Fibroblast of the conjunctiva (primary cell): ENCODE data around the gene PEDS1.
"Not testable (repeated sequence)": the region's sequence is repeated elsewhere in the genome, so short reads cannot be mapped to it uniquely, and the experiment has no call there.

Experiments
- DNase-seq: peaks from one replicate; pipeline ENCODE4 v3.0.0-alpha.2; 2010; ENCODE audit warnings: low read depth

The PEDS1 gene

DNA sequence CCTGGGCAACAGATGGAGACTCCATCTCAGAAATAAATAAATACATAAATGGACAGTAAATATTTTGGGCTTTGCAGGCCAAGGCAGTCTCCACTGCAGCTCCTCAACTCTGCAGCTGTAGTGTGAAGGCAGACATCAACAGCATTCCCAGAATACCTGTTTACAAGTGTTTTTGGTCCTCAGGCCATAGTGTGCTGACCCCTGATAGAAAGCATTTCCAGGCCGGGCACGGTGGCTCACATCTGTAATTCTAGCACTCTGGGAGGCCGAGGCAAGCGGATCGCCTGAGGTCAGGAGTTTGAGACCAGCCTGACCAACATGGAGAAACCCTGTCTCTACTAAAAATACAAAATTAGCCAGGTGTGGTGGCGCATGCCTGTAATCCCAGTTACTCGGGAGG, 18.4 kb downstream of the PEDS1 start:
- not testable (repeated sequence) for DNase-seq

DNA sequence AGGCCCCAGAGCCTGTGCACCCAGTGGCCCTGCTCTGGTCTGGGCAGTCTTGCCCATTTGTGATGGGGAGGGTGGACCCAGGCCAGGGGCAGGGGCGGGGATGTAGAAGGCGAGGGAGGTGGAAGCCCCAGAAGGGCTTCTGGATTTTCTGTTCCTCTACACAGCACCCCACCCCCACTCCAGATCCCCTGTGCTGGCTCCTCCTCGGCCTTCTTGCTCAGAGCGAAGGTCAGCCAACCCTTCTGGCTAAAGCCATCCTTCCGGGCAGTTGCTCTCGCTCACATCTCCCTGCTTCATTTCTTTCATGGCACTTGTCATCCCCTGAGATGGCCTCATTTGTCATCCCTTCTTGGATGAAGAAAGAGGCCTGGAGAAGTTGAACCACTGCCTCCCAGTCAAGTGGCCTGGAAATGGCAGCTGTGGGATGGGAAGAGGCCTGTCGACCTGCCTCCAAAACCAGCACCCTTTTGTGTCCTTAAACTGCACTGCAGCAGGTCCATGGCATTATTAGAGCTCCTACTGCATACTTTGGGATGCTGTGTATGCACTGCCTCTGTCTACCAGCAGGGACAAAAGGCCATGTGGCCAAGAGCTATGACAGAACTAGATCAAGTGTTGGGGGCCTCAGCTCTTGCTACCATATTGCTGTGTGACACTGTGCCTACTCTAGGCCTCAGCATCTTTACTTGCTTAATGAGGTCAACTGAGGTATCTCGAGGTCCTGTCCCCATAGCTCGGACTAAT, 19.9 kb downstream of the PEDS1 start:
- no peak for DNase-seq

DNA sequence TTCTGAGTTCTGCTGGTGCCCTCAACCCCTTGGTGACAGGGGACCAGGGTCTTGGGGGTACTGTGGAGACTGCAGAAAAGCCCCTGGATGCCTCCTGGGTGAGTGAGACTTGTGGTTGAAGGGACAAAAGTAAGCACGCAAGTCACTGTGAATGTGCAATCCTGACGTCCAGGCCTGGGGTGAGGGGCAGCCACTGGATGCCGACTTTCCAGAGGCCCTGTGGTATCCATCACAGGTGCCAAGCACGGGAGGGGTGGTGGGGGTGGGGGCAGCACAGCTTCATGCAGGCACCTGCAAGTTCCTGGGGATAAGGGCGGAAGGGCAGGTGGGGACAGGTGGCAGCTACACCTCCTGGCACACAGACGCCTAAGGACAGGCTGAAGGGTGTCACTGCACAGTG, 20.5 kb downstream of the PEDS1 start:
- DNase-seq, result no peak

DNA sequence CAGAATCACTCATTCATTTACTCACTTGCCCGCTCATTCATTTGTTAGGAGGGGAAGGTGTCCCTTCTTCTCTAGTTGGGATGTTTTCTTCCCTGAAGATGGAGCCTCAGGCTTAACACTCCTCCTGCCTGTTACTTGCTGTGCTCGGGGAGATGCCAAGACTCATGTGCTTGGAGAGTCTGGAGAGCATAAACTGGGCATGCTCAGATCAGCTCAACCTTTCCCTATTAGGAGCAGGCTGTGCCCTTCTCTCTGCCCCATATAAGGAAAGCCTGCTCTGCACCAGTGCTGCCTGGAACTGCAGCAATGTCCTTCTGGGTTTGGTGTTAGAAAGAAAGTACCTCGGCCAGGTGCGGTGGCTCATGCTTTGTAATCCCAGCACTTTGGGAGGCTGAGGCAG, 22.5 kb downstream of the PEDS1 start:
- no peak for DNase-seq

DNA sequence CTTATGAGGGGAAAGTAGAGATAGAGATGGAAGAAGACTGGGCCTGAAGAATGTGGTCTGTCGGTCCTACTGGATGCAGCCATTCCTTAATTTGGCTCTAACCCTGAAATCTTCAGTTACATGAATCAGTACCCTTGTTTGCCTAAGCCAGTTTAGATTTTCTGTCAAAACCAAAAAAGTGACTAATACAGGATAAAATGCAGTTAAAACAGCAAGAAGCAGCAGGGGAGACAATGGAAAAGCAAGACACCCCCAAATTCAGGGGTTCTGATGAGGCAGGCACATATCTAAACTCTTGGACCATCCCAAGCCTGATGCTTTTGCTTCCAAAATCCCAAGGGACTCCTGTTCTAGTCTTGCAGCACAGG, 23.2 kb downstream of the PEDS1 start:
- DNase-seq, result no peak

DNA sequence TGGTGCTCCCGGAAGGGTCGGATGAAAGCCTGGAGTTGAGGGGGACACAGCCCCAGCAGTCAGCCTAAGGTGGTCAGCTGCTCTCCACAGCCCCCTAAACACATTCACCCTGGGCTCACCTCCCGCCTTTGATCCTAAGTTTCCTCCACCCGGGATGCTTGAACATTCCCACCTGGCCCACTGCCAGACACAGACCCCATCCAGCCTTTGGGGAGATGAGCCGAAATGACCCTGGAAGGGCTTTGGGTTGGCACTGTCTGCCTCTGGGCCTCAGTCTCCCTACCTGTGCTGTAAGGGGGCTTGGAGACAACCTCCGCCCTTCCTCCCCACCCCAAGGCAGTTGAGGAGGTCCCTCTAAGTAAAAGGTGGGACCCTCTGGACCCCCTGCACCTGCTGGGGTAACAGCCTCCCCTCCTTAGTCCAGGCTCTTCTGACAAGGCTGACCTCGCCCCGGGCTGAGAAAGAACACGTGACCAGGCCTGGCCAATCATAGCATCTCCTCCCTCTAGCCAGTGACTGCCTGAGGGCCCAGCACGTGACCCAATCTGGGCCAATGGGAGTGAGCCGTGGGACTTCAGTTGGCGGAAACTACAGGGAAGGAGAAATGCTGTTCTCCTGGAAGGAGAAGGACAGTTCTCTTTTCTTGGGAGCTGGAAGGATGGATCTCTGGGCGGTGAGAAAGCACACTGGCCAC, 23.7 kb downstream of the PEDS1 start:
- DNase-seq, result no peak

DNA sequence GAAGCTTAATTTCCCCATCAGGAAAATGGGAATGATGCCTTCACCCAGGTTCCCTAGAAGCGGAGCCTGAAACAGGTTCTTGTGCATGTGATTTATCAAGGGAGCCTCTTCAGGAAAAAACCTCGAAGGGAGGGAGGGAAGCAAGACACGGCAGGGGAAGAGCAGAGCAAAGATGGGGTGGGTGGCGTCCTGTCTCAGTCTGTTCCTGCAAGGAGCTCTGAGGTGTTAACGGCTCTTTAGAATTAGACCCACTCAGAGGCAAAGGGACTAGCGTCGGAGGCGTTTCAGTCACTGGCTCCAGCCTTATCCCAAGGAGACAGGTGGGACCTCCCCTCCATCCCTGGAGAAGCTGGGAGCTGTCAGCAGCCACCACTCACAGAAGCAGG, 25.0 kb downstream of the PEDS1 start:
- DNase-seq, result no peak

DNA sequence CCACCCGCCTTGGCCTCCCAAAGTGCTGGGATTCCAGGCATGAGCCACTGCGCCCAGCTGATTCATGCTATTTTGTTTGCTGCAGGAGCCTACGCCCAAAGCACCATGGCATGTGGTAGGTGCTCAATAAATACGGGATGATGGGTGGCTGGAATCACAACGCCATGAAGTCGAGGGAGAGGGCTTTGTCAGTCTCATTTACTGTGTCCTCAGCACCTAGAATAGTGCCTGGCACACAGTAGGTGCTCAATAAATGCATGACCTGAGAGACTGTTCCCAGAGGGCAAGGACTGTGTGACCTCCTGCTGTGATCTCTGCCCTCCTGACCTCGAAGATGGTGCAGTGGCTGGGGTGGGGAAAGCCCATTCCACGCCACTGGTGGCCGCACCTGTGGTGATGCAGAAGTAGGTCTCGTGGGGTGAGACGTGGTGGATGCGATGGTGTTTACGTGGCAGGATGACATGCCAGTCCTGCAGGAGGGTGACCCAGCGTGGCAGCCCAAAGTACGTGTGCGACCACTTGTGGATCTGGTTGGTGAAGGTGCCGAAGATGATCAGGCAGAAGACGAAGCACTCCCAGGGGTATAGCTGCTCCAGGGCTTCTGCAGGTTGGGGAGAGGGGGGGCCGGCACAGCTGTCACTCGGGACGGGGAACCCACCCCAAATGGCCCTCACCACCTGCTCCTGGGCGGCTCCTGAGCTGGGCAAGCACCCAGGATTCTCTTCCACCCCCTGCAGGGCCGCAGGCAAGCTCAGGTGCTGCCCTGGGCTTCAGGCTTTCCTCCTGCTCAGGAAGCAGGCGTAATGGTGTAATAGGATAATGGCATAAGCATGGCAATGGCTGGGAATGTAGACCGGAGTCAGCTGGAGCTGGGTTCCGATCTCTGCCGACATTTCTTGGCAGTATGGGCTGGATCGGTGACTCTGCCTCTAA, 25.7 kb downstream of the PEDS1 start:
- DNase-seq, result no peak

DNA sequence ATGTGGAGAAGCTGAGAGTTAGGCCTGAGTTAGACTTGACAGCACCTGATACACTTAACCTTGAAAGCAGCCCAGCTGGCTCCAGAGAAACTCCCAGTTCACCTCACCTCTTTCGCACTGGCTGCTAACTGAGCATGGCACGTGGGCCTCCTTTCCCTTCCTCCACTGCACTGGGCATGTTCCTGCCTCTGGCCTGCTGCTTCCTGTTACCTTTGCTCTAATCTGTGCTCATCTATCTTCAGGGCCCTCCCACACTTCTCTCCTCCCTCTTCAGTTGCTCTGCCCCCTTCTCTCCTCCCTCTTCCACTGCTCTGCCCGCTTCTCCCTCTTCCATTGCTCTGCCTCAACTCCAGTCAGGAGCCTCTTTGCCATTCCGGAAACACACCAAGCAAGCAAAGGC, 26.9 kb downstream of the PEDS1 start:
- no peak for DNase-seq

DNA sequence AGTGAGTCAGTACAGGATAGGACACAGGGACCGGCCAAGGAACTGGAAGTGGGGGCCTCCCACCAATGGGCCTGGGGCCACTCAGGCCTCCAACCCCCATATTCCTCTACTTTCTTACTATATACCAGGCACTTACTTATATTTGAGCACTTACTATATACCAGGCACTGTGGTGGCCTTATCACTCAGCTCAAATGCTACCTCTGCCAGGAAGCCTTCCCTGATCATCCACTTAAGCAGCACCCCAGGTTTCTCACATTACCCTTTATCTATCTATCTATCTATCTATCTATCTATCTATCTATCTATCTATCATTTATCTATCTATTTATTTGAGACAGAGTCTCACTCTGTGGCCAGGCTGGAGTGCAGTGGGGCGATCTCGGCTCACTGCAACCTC, 28.2 kb downstream of the PEDS1 start:
- no peak for DNase-seq

DNA sequence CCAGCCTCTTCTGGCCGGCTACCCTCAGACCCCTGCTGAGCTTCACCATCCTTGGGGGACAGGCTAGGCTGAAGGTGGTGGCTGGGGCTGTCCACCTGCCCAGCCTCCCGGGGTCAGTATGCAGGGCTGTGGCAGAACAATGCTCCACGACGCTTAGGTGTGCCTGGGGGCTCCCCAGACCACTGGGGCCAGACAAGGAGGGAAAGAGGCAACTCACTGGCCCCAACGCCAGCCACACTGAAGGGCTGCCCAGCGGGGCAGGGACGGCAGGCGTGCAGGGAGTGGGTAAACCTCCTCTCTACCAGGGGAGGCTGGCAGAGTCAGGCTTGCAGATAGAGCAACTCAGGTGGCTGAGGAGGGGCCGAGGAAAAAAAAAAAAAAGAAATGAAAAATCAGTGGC, 29.0 kb downstream of the PEDS1 start:
- DNase-seq, result no peak

DNA sequence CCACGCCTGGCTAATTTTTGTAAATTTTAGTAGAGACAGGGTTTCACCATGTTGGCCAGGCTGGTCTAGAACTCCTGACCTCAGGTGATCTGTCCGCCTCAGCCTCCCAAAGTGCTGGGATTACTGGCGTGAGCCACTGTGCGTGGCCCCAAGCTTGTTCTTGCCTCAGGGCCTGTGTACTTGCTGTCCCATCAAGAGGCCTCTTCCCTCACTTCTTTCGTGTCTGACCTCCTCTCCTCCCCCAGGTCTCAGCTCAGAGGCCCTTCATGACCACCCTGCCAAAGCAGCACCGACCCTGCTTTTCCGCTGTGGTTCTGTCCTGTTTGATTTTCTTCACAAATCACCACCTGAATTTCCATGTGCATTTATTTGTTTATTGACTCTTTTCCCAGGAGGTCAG, 30.1 kb downstream of the PEDS1 start:
- no peak for DNase-seq

DNA sequence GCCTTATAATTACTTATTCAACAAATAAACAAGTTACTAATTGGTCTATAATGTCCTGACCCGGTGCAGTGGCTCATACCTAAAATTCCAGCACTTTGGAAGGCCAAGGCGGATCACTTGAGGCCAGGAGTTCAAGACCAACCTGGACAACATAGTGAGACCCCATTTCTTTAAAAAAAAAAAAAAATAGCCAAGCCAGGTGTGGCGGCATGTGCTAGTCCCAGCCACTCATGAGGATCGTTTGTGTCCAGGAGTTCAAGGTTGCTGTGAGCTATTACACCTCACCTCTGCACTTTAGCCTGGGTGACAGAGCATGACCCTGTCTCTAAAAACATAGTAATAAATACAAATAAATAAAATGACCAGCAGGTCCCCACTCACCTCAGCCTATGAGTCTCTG, 30.8 kb downstream of the PEDS1 start:
- no peak for DNase-seq

DNA sequence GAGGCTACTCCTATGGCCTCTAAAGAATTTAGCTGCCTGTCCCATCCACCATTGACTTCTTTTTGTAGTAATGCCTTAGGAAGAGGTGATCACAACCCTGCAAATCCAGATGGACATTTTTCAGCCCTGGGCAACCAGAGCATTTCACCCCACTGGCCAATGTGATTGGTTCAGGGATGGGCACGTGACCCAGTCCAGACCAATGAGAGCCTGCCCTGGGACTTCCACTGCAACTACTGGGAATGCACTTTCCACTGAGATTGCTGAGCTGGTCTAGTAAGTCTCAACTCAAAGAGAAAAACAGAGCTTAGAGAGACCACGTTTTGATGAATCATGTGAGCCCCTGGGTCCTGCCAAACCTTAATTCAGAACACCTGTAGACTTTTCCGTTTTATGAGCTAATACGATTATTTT, 31.7 kb downstream of the PEDS1 start:
- DNase-seq, result peak; percentile 76

DNA sequence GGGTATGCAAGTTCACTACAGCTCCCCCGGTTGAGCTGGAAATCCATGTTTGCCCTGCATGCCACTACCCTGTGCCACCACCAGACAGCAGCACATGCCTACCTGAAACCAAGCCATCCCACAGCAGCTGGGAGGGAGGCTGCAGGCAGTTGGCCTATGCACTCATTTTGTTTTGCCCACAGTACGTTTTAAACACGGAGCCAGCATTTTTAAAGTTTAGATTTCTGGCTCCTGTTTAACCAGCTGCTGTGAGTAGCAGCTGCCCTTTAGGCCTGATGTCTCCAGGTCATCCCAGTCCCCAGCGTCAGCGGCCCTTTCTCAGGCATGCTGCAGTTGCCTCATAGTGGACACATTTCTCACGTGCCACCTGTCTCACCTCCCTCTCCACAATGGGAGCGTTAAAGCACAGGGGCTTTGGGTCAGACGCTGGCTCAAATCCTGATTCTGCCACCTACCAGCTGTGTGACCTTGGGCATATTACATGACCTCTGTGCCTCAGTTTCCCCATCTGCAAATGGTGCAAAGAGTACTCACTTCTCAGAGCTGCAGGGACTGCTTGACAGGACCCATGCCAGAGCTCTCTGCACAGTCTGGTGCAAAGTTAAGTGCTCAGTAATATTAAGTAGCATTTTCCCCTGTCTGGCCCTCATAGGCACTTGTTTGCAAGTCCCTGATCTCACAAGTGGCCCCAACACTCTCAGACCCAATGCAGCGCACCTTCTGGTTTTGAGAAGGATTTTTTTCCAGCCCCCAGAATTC, 32.4 kb downstream of the PEDS1 start:
- peak; percentile 30 for DNase-seq

DNA sequence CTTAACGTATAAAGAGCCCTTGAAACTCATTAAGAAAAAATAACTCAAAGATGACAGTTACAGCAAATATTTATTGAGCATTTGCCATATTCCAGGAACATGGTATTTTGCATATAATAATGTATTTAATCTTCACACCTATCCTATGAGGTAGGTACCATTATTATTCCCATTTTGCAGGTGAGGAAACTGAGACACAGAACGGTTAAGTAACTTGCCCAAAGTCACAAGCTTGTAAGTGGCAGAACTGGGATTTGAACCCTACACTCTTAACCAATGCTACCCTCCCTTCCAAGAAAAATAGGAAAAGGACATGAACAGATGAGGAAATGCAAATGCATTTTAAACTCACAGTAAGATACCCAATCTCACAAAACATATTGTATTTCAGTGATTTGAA, 35.3 kb downstream of the PEDS1 start:
- DNase-seq, result no peak

DNA sequence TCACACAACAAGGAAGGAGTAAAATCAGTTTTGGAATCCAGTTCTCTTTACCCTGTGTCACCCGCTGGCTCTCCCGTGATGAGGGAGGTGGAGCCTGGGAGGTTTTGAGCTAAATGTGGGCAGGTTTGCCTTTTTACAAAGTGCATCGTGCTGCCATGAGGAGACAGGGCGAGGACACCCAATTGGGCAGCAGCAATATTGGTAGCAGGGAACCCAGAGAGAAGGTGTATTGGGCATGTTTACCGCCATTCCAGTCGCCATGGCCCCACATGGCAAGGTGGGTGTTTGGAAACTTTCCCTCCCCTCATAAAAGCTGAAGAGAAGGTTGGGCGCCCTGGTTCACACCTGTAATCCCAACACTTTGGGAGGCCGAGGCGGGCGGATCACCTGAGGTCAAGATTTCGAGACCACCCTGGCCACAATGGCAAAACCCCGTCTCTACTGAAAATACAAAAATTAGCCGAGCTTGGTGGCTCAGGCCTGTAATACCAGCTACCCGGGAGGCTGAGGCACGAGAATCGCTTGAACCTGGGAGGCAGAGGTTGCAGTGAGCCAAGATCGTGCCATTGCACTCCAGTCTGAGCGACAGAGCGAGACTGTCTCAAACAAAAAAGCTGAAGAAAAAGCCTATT, 37.0 kb downstream of the PEDS1 start:
- no peak for DNase-seq

DNA sequence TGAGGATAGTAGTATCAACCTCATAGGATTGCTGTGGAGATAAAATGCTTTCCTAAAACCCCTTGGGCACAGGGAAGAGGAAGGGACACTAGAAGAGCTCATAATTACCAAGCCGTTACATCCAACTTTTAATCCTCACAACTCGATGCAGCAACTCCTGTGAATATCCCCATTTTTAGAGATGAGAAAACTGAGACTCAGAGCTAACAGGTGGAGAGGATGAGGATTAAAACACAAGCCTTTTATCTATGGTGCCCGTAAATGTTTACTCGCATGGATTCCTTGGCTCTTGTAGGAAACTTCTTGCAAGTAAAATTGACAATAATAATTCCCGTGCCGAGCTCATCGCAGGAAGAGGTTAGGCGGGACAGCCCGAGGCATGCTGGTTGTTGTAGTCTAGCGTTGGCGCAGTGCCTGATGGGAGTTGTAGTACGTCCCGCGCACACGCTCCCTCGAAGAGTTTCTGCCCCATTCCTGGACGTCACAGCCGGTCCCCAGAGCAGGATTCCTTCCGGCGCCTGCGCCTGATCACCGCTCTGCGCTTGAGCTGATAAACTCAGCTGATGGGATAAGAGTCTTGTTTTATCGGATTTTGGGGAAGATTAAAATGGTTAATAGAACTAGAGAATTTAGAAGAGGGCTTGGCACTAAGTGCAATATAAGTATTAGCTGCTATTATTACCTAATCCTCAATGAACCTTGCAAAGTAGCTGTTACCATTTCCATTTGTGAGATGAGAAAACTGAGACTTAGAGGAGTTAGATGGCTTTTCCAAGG, 37.7 kb downstream of the PEDS1 start:
- DNase-seq, result peak; percentile 97

DNA sequence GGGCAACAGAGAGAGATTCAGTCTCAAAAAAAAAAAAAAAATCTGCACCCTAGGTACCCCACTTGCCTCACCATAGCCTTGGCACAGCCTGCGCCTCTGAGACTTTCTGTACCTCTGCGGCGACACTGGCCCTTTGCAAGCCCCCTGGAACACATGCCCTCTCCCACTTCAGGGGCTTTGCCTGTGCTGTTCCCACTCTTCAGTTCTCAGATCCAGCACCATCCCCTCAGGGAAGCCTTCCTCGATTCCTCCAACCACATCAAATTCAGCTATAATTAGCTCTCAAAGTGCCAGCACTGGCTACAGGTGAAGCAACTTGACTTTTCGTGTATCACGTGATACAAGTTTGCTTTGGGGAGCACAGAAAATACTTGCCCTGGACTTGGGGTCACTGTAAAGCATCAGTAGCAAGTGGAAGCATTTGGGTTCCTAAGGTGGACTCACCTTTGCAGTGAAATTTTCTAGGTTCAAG, 38.4 kb downstream of the PEDS1 start:
- no peak for DNase-seq

DNA sequence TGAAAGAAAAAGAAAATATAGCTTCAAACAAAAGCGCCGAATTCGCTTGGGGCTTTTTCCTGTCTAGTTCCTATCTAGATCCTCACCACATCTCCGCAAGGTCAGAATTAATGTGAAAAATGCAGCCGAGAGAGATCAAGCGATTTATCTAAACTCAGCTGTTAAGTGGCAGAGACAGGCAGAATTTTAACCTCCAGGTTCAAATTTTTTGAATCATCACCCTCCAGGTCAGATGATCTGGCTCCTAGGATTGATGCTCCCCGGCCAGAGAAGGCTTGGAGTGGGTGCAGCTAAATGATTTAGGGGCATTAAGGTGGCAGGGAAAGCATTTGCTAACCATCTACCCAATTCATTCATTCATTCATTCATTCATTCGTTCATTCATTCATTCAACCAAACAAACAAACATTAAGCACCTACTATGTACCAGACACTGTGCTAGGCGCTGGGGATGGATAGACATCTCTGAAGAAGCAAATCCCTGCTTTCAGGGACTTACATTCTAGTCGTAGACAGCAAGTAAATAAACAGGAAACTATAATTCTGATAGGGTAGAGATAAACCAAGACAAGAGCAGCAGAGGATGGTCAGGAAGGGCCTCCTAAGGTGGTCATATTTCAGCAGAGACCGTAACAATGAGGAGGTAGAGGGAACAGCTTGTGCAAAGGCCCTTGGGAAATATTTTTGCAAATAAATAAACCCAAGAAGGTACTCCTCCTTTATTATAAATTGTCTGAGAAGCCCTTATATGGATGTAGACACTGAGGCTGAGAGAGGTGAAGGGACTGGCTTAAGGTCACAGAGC, 39.9 kb downstream of the PEDS1 start:
- DNase-seq, result no peak
